GM19467 (cell line): ENCODE data around the gene UNC13A.

Experiments used
- ATAC-seq: cut with Tn5 transposase; IDR thresholded peaks from one replicate; pipeline ENCODE4 v1.9.1; 2021; ENCODE audit warnings: mild to moderate bottlenecking, moderate library complexity; ENCODE audit not compliant: unreplicated experiment

UNC13A gene

DNA sequence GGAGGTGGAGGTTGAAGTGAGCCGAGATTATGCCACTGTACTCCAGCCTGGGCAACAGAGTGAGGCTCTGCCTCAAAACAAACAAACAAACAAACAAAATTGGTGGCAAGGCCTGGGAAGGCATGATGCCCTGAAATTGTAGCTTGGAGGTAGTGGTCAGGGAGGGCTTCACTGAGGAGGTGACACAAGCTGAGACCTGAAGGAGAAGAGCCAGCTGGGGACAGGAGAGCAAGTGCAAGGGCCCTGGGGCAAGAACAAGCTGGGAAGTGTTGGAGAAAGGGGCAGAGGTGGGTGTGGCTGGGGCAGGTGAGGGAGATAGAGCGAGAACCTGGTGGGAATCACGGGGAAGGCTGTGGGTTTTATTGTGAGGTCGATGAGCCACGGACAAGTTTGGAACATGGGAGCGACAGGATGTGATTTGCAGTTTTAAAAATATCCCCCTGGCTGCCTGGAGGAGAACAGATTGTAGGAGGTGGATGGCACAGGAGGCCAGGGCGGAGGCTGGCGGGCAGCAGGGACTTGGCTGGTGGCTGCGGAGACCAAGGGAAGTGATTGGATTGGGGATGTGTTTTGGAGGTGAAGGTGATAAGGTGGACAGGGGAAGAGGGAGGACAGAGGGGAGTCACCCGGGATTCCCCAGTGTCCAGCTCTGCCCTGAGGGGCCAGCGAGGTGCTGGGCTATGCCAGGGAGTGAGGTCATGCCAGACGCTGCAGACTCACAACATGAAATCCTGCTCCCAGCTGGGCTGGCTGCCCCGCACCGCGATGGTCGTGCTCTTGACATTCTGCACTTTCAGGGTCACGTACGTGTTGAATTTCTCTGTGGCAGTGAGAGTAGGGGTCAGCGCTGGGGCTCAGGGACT is 14.0 kb downstream of the UNC13A start:
- no peak for ATAC-seq

DNA sequence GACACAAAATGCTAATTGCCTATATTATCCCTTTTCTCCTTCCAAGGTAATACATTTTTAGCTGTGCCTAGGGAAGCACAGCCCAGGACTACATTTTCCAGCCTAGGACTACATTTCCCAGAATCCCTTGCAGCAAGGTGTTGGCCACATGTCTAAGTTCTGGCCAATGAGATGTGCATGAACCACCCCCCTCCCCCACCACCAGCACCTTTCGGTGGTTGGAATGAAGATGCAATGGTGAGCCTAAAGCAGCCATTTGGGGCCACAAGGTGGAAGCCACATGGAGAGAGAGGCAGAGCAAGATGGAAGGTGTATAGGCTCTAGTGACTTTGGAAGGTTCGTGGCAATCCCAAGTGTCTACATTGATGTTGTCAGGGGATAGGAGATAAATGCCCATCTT is 16.2 kb downstream of the UNC13A start:
- no peak for ATAC-seq

DNA sequence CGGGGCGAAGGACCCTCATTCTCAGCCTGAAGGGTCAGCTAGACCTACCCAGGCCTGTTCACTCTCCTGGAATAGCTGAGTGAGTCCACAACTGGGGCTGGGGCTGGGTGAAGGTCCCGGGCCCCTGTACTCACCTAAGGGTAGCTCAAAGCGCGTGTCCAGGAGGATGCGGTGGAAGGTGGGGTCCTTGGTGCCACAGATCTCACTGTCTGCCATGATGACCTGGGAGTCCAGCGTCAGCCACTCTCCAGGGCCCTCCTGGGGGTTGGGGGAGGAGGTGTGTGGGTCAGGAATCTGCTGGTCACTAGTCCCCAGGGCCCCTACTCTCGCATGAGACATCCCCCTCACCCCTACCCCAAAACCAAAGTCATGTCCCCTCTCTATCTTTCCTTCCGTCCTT is 18.7 kb downstream of the UNC13A start:
- no peak for ATAC-seq

DNA sequence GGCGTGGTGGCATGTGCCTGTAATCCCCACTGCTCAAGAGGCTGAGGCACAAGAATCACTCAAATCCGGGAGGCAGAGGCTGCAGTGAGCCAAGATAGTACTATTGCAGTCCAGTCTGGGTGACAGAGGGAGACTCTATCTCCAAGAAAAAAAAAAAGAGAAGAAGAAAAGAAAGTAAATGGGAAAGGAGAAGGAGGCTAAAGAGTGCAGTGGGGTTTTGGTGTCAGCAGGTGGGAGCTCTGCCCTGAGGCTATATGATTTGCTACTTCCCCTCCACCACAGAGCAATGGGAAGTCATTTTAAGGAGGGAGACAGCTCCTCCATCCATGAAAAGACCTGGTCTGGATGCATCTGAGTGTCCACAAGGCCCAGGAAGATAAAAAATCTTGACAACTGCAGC is 23.1 kb downstream of the UNC13A start:
- ATAC-seq: no peak

DNA sequence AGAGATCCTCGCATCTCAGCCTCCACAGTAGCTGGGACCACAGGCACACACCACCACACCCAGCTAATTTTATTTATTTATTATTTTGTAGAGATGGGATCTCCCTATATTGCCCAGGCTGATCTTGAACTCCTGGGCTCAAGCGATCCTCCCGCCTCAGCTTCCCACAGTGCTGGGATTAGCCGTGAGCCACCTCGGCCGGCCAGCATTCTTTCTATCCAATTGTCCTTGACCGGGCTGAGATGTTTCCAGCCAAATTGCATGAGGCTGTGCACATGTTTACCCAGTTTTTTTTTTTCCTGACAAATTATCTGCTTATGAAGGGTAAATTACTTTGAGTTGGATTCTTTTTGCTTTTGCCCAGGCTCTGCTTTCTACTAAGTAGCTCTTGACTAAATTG is 28.2 kb downstream of the UNC13A start:
- no peak for ATAC-seq

DNA sequence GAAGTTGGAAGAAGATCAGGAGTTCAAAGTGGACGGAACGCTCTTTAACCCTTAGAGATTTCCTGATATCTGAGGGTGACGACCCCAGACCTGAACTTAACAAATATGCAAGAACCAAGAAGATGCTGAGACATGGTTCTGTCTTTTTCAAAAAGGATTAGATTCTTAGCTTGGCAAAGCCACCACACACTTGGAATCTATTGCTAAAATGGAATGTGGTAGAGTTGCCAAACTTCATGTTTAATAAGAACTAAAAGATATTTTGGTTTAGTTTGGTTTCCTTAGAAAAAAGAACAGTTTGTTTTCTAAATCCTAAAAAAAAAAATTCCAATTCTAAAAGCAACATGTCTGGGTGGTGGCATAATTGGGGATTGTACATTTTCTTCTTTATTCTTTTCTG is 29.5 kb downstream of the UNC13A start:
- no peak for ATAC-seq

DNA sequence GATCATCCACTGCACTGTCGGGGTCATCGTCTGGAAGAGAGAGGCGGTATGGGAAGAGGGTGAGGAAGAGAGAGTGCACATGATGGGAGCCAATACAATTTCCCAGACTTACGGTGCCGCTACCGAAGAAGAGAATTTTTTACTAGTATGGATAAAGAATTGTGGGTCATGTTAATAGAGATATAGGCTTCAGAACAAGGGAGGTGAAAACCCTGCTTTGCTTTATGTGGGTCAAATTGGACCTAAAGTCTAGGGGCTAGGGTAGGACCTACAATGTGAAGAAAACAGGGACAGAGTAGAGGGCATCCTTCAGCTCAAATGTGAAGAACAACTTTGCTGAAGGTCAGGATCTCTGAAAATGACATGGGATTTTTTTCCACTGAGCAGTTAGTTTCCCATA is 29.9 kb downstream of the UNC13A start:
- ATAC-seq: no peak

DNA sequence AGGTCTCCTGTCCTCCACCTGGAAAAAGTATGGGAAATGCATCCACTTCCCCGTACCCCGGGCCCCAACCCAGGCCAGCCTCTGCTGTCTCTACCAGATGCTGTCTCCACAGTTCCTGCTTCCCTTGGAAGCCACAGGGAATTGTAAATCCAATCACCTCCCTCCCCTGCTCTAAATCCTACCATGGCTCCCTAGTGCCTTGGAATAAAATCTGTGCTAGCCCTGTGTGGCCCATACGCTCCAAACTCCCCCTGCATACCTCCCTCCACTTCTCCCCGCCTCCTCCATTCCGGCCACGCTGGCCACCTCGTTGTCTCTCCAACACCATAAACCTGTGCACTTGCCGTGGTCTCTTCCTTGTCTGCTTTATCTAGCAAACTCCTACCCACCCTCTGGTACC is 31.2 kb downstream of the UNC13A start:
- no peak for ATAC-seq

DNA sequence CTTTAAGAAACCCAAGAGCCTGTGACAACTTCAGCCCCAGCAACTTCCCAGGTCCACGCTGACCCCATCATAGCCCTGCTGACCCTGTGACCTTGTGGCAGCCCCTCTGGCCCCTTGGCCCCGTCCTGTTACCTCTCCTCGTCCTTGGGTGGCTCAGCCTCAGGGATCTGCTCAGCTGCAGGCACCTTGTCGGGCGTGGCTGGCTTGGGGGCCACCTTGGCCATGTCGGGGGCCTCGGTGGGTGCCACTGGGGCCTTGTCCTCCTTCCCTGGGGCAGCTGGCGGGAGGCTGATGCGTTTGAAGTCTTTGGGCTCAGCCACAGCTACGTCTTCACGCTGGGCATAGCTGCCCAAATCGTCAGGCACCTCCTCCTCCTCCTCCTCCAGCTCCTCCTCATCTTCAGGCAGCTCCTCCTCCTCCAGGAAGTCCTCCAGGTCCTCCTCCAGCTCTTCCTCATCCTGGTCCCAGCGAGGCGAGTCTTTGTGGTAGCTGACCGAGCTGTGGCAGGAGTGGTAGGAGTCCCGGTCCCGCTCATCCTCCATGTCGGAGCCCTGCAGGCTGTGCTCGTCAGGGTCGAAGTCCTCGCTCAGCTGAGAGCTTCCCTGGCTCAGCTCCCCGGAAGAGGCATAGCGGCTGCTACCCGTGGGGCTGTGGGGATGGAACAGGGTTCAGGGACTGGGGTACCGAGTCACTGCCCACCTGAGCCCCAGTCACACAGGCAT is 32.2 kb downstream of the UNC13A start:
- no peak for ATAC-seq

DNA sequence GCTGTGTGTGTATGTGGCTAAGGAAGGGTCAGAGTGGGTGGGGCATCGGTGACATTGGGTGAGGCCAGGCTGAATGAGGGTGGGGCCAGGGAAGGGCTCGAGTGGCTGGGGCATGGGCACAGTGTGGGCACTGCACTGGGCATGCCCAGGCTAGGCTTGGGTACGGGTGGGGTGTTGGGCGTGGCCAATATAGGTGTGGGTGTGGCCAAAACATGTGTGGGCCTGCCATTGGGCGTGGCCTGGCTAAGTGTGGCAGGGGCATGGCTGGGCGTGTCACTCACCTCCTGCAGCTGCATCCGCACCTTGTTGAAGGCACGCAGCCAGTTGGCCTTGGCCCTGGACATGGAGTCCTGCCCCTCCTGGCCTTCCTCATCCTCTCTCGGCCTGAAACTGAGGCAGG is 33.2 kb downstream of the UNC13A start:
- no peak for ATAC-seq

DNA sequence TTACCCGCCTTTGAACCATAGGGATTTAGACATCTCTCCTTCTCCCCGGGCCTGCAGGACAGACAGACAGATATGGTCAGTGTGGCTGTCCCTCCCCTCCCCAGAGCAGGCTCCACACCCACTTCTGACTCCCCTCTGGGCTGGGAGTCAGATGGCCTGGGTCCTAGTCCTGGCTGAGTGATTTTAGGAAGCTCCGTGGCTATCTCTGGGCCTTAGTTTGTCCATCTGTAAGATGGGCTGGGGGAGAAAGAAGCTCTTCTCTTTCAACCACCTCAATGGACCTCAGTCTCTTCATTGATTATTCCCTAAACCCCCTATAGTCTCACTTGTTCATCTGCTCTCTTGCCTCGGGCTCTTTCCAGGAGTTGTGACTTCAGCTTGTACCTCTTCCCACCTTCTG is 35.5 kb downstream of the UNC13A start:
- no peak for ATAC-seq

DNA sequence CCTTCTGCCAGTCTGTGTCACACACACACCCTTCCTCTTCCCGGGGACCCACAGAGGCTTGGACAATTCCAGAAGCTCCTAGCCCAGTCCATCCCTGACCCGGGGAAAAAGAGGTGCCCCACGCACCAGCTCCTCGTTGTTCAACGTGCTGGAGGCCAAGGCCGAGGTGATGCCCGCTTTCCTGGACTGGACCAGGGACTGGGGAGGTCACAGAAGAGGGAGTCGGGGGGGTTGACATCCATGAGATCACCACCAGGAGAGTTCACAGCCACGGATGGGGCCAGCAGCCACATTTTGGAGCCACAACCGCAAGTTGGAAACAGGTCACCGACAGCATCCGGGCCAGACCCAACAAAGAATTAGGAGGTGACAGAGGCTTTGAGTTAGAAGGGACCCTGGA is 39.4 kb downstream of the UNC13A start:
- ATAC-seq: no peak

DNA sequence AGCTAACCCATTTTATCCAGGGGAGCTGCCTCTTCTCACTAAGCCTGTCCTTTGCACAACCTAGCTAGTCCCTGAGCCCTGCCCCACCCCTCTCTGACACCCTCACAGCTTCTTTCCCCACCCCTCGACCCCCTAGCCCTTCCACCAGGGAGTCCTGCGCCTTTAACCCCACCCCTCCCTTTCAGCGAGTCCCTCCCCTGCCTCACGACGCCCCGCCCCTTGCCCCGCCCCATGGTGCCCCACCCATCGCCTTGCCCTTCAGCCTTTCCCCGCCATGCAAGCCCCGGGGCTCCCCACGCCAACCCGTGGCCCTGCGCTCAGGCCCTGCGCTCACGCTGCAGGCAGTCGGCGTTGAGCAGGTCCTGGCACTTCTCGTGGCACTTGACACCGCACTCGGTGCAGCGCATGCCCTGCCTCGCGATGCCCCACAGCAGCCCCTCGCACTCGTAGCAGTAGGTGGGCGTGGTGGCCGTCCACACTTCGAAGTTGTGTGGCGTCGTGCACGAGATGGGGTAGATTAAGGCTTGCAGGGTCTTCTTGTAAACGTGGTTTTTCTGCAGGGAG is 40.0 kb downstream of the UNC13A start:
- no peak for ATAC-seq

DNA sequence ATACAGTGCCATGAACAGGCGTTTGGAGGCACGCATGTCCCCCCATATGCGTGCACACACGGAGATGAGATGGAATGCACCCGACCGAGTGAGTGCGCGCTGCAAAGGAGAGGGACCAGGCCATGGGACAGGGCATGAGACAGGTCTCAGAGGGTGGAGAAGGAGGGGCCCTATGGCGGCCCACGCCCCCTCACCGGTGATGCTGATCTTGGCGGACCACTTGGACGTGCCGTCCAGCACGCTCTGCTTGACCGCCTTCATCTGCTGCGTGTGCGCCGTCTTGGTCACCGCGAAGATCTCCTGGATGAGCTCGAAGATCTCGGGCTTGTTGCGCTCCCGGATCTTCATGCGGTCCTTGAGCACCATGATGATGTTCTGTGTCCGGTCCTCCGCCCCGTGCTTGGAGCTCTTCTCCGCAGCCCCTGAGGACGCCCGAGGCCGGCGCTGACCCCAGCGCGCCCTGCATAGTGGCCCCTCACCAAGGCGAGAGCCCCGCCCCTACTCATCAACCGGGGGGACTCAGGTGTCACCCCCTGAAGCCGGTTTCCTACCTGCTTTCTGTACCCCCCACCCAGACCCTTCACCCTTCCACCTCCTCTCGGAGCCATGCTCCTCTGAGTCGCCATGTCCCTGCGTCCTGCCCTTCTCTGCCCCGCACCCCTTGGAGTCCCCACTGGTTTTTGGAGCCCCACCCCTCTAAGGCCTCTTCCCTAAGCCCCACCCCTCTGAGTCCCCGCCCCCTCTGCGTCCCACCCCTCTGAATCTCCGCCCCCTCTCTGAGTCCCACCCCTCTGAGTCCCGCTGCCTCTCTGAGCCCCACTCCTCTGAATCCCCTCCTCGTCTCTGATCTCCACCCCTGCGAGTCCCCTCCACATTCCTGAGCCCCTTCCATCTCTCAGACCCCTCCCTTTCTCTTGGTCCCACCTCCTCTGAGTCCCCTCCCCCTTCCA is 40.8 kb downstream of the UNC13A start:
- ATAC-seq: no peak

DNA sequence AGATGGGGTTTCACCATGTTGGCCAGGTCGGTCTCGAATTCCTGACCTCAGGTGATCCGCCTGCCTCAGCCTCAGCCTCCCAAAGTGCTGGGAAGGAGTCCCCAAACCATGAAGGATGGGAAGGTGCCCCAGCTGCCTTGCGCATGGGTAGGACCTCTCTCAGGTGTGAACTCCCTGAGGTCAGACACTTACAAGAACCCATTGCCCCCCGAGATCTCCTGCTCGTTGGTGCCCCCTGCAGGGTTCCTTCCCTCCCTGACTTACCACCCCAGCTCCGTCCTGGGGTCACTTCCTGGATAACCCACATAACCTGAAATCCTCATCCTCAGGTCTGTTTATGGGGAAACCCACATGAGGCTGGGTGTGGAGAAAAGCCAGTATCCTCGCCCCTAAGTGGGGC is 41.7 kb downstream of the UNC13A start:
- ATAC-seq: no peak

DNA sequence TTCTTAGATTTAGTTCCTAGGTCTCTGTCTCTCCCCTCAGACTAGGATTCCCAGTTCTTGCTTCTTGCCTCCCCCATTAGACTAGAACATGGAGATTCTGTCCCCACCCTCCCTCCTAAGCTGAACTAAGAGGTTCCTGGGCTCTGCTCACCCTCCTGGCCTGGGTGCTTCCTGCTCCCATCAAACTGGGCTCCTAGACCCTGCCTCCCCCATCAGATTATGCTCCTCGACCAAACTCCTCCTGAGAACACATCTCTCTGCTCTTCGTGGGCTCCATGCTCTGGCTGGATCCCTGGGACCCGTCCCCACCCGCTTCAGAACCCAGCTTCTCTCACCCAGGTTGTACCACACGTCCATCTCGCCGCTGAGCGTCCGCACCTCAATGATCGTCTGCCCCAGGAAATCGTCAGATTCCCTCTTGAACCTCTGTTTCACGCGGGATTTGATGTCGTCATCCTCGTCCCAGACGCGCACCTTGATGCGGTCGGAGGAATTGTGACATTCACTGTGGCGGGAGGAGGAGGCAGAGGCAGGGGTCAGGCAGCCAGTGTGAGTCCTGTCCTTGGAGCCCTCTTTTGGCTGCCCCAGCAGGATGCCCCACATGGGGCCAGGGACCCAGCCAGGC is 42.7 kb downstream of the UNC13A start:
- ATAC-seq: no peak

DNA sequence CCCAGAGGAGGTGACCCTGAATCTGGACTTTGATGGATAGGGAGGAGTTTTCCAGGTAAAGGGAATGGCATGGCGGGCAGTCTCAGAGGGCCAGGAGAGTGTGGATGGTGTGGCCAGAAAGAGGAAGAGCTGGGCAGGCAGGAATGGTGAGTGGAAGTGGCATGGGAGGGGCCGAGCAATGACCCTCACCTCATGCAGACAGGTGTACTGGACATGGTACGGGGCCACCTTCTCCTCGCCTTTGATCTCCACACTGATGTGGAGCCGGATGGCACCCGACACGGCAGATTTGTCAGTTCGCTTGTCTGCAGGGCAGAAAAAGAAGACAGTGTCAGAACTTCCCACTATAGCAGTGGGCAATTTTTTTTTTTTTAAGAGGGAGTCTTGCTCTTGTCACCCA is 45.5 kb downstream of the UNC13A start:
- ATAC-seq: no peak

DNA sequence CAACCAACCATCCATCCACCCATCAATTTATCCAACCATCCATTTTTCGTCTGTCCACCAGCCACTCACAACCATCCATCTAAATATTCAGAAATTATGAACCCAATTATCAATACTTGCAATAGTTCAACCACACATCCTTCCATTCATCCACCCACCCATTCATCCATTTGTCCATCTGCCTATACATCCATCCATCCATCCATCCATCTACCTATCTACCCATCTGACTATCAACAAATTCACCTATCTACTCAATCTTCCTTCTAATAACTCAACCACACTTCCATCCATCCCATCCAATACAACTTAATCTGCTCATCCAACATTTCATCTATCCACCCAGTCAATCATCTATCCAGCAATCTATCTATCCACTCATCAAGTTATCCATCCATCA is 46.3 kb downstream of the UNC13A start:
- ATAC-seq: no peak

DNA sequence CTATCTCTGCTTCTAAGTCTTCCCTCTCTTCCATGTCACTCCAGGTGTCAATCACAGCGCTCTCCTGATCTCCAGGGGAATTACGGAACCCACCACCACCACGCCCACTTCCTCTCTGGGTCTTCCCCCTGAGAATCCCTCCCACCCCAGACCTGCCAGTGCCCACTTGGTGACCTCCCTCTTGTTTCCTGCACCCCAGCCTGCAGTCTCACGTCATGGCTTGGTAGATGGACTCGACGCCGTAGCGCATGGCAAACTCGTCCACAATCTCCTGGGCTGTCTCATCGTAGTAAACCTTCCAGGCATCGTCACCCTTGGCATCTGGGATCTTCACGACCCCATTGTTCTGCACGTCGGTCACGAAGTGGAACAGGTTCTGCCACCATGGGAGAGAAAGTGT is 47.0 kb downstream of the UNC13A start:
- ATAC-seq: no peak

DNA sequence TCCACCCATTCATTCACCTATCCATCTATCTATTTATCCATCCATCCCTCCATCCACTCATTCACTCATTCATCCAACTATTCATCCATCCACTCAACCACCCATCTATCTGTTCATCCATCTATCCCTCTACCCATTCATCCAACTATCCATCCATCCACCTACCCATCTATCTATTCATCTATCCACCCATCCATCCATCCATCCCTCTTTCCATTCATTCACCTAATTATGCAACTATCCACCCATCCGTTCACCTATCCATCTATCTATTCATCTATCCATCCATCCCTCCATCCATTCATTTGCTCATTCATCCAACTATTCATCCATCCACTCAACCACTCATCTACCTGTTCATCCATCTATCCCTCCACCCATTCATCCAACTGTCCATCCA is 54.5 kb downstream of the UNC13A start:
- ATAC-seq: no peak

DNA sequence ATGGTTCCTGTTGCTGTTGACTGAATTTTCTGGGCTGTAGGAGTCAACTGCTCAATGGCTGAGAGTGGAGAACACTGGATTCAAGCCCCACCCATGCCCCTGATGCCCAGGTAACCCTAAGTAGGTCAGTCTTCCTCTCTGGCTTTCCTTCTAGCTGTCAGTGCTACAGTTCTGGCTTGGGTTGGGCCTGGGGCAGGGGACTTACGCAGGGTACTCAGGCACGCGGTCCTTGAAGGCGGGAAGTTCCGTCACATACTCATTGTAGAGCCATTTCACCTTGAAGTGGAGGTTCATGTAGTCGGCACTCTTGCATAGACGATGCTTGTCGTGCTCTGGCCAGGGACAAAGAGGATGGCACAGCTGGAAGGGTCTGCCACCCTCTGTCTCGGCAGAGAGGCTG is 55.6 kb downstream of the UNC13A start:
- ATAC-seq: no peak
